Esophagus muscularis mucosa (tissue), 4 donors: Measurements from ENCODE around the gene PRSS56. TPM values are rescaled to one million over a fixed set of nuclear protein-coding genes. Genes with fewer than 3 reads are reported as not detected.

Source experiments
- DNase-seq: peaks from one replicate; pipeline ENCODE4 v3.0.0-alpha.2; 2017; ENCODE audit errors: extremely low spot score
- H3K27ac ChIP-seq, 4 donors: fragments of 200-600 bp; sonication (generic); replicated peaks in 1 of 4; 1 replicate in 3 of 4; 2 replicates in 1 of 4; pipeline ENCODE4 v1.5.1; 2016 to 2019; ENCODE audit warnings: mild to moderate bottlenecking in 1 of 4
- H3K27me3 ChIP-seq, 4 donors: fragments of 200-600 bp; sonication (generic); one replicate each; pipeline versions ENCODE4 v1.5.1 to v1.6.0; 2016 to 2019
- H3K36me3 ChIP-seq, 4 donors: fragments of 200-600 bp; sonication (generic); one replicate each; pipeline ENCODE4 v1.5.1; 2016 to 2019
- H3K4me1 ChIP-seq, 4 donors: fragments of 200-600 bp; sonication (generic); one replicate each; pipeline ENCODE4 v1.5.1; 2016 to 2019
- H3K4me3 ChIP-seq, 4 donors: fragments of 200-600 bp; sonication (generic); 1 replicate in 2 of 4; 2 replicates in 2 of 4; pipeline ENCODE4 v1.5.1; 2016 to 2019; ENCODE audit warnings: mild to moderate bottlenecking in 4 of 4, moderate library complexity in 1 of 4
- H3K9me3 ChIP-seq, 4 donors: fragments of 200-600 bp; sonication (generic); 1 replicate in 3 of 4; 2 replicates in 1 of 4; pipeline ENCODE4 v1.5.1; 2016 to 2019
- CTCF ChIP-seq, 3 experiments: fragments of 200-600 bp in 2 of 3; fragments of 450-650 bp in 1 of 3; sonication (generic) in 2 of 3; IDR thresholded peaks; one replicate each; pipeline ENCODE4 v1.5.1; 2017 to 2019; ENCODE audit warnings: antibody characterized with exemption in 3 of 3, mild to moderate bottlenecking in 2 of 3, moderate library complexity in 1 of 3
- EP300 ChIP-seq: sonication (generic); formaldehyde crosslinking; IDR thresholded peaks from one replicate; pipeline ENCODE4 v1.6.1; 2017; ENCODE audit warnings: antibody characterized with exemption
- POLR2A ChIP-seq: fragments of 450-650 bp; IDR thresholded peaks from one replicate; pipeline ENCODE4 v1.6.1; 2017; ENCODE audit warnings: antibody characterized with exemption, moderate library complexity, mild to moderate bottlenecking, low read depth
- POLR2AphosphoS5 ChIP-seq, 2 donors: sonication (generic); formaldehyde crosslinking; IDR thresholded peaks; one replicate each; pipeline ENCODE4 v1.6.1; 2017; ENCODE audit warnings: antibody characterized with exemption in 2 of 2
- WGBS: methylation state at CpG from one replicate; pipeline ENCODE4 v1.1.5; 2018; 5-methylcytosine and 5-hydroxymethylcytosine counted together
- intact Hi-C: fragments of 100-400 bp; cut with DNase I; formaldehyde crosslinking; loops from one replicate; pipeline ENCODE4 v1.15.1; 2023
- total RNA-seq, 4 donors: library from RNA; depleted of rRNA; stranded (reverse); fragments of >200 nt; gene quantifications; one replicate each; pipeline versions ENCODE4 v1.1.0 to v1.2.1, GENCODE V29; 2016

PRSS56 gene
- total RNA-seq, 4 donors from 2014 or later: not detected

GRCh38 chr2:232550354-232551249 lies 30.4 kb downstream of the PRSS56 start, which contains the start of the genes EIF4E2 and TIGD1:
Gene EIF4E2 (plus strand): TSS chr2:232550689. CDS start chr2:232550725, 36 bp downstream.
Gene TIGD1 (minus strand): TSS chr2:232550557. CDS start chr2:232549882, 675 bp downstream.
- Histone ChIP-seq H3K36me3 (peaks cover 0 to 13% (median 3%) of the 10 kb centered on the region in 4 donors), H3K27me3 (no peaks in the 10 kb centered on the region), H3K27ac (peak within 1 kb of the TSS; percentile 97 to 99 (median 98)), H3K4me3 (peak within 1 kb of the TSS; percentile 85 to 97 (median 94)), H3K9me3 (no peaks in the 10 kb centered on the region), H3K4me1 (peaks cover 16 to 52% (median 43%) of the 10 kb centered on the region in 4 donors)
- TF ChIP-seq CTCF (IDR thresholded peaks at IDR 0.05) (peak; percentile 18 to 39 (median 34)), EP300 (no peak), POLR2AphosphoS5 (IDR thresholded peaks at IDR 0.05) (peak; percentile 90 to 96), POLR2A (peak; percentile 18)
- 1% methylated on average over 14 of the region's 81 CpGs for WGBS
- DNase-seq: peak; percentile 96
- intact Hi-C loops: no loop called here

GRCh38 chr2:232551250-232551638 lies 31.1 kb downstream of the PRSS56 start:
- H3K36me3 ChIP-seq: peaks cover 0 to 15% (median 4%) of the 10 kb centered on the region in 4 donors
- H3K27ac ChIP-seq: peak overlapping the region; percentile 97 to 99 (median 98)
- H3K9me3 ChIP-seq: no peaks in the 10 kb centered on the region
- intact Hi-C loops: no loop called here
- WGBS: 8% methylated on average over 7 of the region's 7 CpGs
- no peak for TF ChIP-seq CTCF (IDR thresholded peaks at IDR 0.05)
- no peak for TF ChIP-seq EP300
- TF ChIP-seq POLR2A: no peak
- no peak for TF ChIP-seq POLR2AphosphoS5 (IDR thresholded peaks at IDR 0.05)
- peak overlapping the region; percentile 85 to 97 (median 94) for H3K4me3 ChIP-seq
- H3K4me1 ChIP-seq: peaks cover 16 to 52% (median 43%) of the 10 kb centered on the region in 4 donors
- no peak for DNase-seq
- H3K27me3 ChIP-seq: no peaks in the 10 kb centered on the region

GRCh38 chr2:232551776-232552175 lies 31.6 kb downstream of the PRSS56 start:
- no peaks in the 10 kb centered on the region for H3K9me3 ChIP-seq
- H3K27ac ChIP-seq: peak overlapping the region in 1 of 4 donors; percentile 98
- no peaks in the 10 kb centered on the region for H3K27me3 ChIP-seq
- H3K4me1 ChIP-seq: peaks cover 16 to 52% (median 43%) of the 10 kb centered on the region in 4 donors
- intact Hi-C loops: no loop called here
- TF ChIP-seq CTCF (IDR thresholded peaks at IDR 0.05): no peak
- no peak for TF ChIP-seq POLR2AphosphoS5 (IDR thresholded peaks at IDR 0.05)
- no peak for TF ChIP-seq POLR2A
- no peak for TF ChIP-seq EP300
- H3K4me3 ChIP-seq: peak overlapping the region; percentile 85 to 97 (median 94)
- H3K36me3 ChIP-seq: peaks cover under 1 to 17% (median 9%) of the 10 kb centered on the region in 4 donors
- WGBS: 97% methylated on average over 4 of the region's 4 CpGs
- DNase-seq: no peak

GRCh38 chr2:232556426-232556825 lies 36.2 kb downstream of the PRSS56 start:
- 79% methylated on average over 3 of the region's 3 CpGs for WGBS
- Histone ChIP-seq H3K9me3 (no peaks in the 10 kb centered on the region), H3K27me3 (no peaks in the 10 kb centered on the region), H3K27ac (no peak overlapping the region), H3K4me1 (peaks cover 13 to 38% (median 30%) of the 10 kb centered on the region in 4 donors), H3K4me3 (no peak overlapping the region), H3K36me3 (peaks cover 29 to 55% (median 44%) of the 10 kb centered on the region in 4 donors)
- intact Hi-C loops: no loop called here
- no peak for DNase-seq
- TF ChIP-seq POLR2A (no peak), EP300 (no peak), POLR2AphosphoS5 (IDR thresholded peaks at IDR 0.05) (no peak), CTCF (IDR thresholded peaks at IDR 0.05) (no peak)
